Smooth muscle cell of the brain vasculature (primary cell): ENCODE data around the gene TMEM185A.
"Not testable (repeated sequence)": the region's sequence is repeated elsewhere in the genome, so short reads cannot be mapped to it uniquely, and the experiment has no call there.

Experiments used
- DNase-seq: peaks from one replicate; pipeline ENCODE4 v3.0.0-alpha.2; 2012; ENCODE audit warnings: low read depth, low spot score

Gene TMEM185A

DNA sequence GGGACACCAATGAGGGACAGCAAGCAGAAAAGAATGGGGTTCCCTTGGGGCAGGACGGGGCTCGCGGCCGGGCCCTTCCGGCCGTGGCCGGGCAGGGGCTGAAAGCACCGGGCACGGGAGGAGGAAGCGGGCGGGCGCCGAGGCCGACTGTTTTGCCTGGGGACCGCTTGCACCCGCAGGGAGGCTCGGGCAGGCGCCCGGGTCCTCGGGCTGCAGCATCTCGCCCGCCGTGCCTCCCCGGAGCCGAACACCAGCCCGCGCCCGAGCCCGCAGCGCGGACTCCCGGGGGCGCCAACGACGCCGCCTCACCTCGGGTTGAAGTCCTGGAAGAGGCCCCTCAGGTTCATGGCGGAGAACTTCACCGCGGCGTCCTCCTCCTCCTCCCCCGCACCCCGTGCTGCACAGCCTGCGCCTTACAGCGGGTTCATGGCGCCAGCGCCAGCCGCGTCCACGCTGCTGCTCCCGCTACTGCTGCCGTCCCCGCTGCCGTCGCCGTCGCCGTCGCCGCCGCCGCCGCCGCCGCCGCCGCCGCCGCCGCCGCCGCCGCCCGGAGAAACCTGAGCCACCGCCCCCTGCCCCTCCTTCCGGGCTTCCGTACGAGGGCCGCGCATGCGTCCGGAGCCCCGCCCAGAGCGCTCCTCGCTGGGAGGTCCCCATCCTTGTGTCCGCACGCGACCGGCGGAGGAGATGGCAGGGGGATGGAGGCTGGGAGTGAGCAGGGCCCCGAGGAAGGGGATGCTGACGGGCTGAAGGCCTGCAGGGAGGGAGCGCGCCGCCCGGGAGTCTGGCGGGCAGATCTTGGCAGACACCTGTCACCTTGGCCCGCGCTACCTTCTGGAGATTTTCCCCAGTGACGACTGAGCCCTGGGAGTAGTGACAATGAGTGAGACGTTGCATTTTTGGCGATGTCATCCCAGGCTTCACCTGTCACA is at the start of gene TMEM185A:
TMEM185A (minus strand) TSS at position 559 of the 932 bp plus-strand sequence; CDS start at position 347, 212 bp downstream.
- no peak for DNase-seq

DNA sequence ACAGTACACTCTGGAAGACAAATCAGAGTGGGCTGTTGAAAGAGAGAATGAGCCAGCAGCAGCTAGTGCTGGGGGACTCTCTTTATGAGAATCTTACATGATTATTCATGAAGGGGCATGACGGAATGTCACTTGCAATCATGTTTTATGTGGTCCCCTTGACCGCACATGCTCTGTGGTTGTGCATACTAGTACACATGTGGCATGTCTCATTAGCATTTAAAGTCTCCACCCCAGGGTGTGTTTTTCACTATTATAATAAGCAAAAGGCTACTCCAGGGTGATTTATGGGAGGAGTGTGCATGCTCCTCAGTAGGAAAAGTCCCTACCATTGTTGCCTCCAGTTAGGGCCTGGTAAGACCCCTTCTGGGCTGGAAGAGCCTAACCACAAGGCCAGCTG is 49.6 kb upstream of the TMEM185A start:
- DNase-seq: no peak

DNA sequence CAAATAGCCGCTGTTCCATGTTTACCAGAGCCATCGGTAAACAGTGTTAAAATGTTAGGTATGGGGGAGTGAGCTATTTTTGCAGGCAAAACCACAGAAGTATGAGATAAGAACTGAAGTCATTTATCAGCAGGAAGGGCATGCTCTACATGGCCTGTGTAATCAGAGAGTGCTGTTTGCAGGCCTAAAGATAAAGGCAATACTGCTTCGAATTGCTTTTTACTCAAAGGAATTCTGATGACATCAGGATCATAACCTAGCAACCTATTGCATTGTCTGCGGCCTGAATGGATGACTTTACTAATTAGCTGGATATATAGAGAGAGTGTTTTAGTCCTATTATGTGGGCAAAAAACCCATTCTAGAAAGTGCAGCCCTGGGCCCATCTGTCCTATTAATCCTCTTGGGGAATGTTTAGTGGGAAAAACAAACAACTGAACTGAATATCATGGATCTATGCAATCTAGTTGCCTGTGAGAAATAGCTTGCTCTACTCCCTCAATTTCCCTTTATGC is 47.6 kb upstream of the TMEM185A start:
- not testable (repeated sequence) for DNase-seq

DNA sequence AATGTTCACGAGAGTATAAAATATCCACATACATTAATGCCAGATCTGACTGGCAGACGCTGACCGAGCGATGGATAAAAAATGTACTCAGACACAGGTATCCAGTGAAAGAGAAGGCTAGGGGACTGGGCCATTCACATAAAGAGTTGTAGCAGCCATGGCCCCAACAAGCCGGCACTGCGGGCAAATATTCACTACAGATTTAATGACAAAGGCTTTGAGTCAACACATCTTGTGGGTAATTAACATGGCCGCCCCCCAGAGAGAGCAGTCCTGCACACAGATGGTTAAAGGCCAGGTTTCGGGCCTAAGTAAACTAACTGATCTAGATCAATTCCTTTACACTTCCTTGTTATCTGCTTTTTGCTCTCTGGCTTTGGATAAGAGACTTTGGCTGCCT is 44.0 kb upstream of the TMEM185A start:
- DNase-seq: not testable (repeated sequence)

DNA sequence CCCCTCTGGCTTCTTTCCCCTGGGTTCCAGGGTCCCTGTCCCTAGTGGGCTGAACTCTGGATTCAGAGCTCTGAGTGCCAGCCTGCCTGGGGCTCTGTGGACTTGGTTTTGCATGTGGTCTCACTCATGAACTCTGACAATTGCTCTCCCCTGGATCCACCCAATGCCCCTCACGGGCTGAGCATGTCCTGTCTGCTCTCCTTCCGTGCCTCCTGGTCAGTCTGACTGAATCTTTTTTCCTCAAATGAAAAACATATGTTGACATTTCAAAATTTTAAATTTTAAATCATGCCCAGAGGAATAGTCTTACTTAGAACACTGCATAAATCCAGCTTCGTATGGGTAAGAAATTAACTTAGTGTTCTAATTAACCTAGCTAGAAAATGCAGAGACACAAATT is 43.5 kb upstream of the TMEM185A start:
- DNase-seq: not testable (repeated sequence)

DNA sequence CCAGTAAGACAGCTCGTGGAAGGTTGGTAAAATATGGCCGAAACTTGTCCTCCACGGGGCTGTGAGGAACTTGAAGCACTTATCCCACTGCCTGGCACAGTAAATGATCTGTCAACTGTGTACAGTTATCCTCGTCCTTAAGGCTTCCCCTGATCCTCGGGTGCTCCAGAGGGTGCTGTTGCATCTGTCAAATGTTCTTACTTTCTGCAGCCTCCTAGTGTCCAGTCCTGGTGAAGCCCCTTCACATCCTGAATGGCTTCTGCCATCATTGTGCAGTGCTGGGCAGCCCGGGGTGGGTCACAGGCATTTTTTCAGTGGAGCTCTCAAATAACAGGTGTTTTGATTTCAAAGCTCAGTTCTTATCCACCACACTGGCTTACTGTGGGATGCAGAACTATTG is 29.0 kb upstream of the TMEM185A start:
- DNase-seq: not testable (repeated sequence)

DNA sequence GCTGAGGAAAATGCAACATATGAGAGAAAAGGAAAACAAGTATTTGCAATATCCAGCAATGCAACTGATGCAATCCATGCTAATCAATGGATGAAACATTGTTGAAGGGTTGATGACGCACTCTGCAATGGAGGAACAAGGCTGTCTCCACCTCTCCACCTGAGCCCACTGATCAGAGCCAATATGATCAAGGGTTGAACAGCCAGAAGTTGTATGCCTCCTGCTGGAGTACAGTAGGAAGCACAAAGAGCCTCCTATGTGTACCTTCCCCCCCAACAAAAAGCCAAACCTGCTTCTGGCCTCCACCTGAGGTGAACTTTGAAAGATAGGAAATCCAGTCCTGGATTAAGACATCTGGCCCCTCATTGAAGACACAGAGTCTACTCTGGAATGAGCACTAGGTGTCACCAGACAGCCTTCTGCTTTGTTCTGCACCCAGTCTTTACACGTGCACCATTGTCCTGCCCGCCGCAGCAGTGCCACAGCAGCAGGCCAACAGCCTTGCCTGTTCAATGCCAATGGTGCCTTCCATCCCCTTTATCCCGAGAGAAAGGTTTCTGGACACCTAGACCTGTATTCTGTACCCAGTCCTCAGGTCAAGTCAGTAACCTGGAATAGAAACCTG is 24.8 kb upstream of the TMEM185A start:
- DNase-seq: not testable (repeated sequence)

DNA sequence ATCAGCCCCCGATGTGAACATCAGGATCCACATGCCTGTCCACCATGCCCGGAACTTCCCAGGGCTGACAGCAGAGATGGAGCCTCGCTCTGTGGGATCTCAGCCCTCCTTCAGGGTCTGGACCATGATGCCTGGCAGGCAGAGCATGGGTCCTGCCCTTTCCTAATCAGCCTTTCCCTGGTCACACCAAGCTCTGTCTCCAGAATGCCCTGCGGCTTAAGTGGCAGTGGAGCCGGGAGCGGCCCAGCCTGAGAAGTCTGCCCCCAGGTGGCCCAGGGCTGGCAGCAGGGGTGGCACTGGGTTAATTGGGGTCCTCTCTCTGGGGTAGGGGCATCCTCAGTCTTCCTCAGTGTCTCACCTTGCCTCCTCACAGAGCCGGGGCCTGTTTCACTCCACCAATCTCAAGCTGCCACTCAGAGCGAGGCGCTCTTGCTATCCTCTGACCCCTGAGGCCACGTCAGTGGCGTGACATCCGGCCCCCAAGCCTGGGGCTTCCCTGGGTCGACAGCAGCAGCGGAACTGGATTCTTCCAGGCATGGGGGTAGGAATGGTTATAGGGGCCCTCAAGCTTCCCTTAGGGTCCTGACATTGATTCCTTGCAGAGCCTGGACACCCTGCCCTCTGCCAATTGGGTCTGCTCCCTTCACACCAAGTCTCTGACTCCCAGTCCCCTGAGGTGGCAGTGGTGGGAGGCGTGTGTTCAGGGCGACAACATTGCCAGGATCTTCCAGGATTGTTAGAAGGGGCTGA is 20.8 kb upstream of the TMEM185A start:
- DNase-seq: no peak

DNA sequence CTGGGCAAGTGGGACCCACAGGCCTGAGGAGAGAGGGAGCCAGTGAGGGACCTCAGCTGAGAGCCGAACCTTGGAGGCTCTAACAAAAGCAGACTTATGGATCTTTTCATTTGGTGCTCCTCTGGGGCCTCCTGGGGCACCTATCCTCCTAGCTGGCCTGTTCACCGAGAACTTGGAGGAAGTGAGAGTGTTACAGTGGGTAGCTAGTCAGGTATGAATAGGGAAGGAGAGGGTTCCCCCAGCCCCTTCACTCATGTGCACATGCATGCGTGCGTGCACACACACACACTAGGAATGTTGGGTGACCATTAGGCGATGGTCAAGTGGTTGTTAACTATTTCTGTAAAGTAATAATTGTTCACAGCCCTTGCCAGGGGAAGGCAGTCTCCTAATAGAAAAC is 18.6 kb upstream of the TMEM185A start:
- no peak for DNase-seq

DNA sequence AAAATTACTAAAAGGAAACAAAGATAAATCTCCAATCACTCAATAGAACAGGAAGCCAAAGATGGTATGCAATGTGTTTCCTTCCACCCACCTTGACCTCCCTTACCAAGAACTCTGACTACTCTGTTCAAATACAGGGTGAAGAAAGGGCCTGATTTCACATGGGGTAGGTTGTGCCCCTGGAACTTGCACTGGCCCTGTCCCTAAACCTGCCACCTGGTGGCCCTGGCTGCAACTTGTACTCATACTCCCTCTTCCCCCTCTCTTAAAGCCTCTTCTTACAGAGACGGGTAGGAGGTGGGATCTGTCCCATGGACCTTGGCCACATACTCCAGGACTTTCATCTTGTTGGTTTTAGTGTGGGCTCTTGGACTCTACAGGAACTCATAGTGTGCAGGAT is 17.3 kb upstream of the TMEM185A start:
- no peak for DNase-seq

DNA sequence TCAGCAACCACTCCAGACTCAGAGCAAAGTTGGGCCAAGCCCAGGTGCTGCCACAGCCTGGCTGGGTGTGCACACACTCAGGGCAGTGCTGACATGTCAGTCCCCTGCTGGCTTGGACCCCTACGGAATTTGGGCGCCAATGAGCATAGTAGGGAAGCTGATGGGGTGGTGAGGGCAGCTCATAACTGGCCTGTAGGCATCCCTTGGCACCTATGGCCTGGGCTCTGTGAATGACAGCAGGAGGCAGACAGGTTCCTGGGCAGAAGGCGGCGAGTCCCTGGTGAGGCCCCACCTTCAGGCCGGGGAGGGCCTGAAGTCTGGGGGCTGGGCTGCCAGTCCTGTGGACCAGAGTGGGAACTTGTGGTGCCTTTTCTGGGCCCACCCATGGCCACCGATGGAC is 15.9 kb upstream of the TMEM185A start:
- DNase-seq: no peak

DNA sequence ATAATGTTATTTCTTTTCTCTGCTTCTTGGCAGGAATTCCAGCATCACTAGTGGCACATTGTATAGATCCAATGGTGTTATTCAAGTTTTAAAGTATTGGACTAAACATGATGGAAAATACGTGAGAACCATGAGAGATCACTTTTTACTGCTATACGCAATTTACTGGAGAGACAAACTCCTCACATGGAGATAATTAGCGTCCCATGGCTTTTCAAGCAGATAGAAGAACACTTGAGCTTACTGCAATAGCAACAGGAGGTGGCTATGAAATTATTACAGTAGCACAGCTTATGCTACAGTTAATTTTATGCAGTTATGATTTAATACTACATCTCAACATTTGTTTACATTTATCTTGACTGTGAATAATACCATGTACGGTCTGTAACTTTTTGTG is 11.9 kb upstream of the TMEM185A start:
- no peak for DNase-seq

DNA sequence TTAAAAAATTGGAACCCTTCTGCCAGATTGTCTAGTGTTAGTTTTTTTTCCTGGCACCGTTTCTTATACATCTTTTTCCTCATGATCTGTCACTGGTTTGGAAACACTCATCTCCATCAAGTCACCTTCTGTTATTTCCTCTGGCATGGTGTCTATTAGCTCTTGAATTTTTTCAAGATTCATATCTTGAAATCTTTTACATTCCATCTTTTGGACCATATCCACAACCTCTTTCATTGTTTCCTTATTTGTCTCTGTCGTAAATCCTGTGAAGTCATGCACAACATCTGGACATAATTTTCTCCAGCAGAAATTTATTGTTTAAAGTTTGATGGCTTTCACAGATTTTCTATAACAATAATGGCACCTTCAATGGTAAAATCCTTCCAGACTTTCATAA is 10.2 kb upstream of the TMEM185A start:
- DNase-seq: no peak

DNA sequence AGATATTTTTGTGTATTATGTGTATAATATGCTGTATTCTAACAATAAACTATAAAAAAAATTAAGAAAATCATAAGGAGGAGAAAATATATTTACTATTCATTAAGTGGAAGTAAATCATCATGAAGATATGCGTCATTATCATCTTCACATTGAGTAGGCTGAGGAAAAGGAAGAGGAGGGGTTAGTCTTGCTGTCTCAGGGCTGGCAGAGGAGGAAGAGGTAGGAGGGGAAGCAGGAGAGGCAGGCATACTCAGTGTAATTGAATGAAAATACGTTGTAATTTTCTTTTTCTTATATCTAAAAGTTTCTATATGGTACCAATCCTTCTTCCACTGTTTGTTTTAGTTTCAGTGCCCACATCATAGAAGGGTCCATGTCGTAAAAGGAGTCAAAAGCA is 9.8 kb upstream of the TMEM185A start:
- no peak for DNase-seq

DNA sequence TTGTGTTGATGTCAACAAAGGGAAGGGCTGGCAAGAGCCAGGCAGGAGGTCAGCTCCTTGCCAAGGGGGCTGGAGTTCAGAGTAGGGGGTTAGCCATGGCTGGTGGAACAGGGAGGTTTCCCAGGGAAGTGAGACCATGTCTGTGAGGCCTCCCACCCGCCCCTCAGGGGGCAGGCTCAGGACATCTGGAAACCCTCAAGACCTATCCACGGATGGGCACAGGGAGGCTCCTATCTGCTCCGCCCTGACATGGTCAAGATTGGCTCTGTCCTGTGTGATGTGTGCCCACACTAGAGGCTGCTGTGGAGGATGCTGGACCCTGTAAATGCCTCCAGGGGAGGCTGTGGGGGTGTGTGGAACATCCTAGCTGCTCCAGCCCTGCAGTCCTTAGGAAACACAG is 8.0 kb upstream of the TMEM185A start:
- no peak for DNase-seq

DNA sequence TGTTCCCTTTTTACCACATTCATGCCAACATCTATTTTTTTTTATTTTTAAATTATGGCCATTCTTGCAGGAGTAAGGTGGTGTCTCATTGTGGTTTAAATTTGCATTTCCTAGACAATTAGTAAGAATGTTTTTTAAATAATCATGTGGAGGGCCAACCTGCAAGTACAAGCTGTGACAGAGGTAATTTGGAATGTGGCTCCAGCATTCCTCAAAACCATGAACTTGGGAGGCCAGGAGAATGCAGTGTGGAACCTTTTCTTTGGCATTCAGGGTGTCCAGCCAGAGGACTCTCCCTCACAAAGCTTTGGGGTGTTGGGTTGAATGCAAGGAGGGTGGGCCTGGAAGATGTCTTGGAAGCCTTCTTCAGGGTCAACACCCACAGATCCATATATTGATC is 7.3 kb upstream of the TMEM185A start:
- DNase-seq: no peak

DNA sequence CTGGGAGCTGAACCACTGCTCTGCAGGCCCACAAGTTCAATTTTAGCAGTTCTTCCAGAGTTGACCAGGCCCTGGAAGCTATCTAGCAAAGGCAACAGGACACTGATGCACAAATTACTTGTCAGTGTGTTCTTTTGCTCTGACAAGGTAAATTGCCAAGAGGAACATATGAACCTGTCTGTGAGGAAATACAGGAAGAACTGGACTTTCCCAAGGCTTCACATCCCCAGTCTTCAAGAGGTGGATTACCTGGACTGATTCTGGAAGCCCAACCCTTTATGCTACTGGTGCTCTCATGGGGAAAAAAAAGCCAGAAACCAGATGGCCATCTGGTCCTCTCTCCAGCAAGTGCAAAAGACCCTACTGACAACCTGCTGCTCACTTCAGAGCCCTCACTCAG is 1.9 kb upstream of the TMEM185A start:
- DNase-seq: no peak

DNA sequence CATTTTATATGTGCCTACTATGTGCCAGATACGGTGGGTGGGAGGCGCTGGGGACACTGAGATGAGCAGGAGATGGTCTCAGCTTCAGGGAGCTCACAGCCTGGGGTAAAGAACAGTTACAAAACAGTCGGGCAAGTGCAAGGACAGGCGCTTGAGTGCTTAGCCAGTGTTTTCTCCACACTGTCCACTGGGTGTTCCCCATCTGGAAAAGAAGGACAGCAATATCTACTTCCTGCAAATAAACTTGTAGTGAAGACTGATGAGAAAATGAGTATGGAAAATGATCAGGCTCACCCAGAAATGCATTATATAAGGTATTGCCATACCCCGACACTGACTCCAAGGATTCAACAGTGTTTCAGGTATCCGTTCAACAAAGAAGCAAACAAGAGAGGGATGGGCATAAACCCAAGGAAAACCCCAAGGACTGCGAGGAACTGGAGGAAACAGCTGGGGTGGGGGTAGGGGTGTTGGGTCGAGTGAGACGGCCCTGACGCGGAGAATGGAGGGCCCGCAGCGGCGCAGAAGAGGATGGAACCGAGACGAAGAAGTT is 835 bp downstream of the TMEM185A start:
- no peak for DNase-seq

DNA sequence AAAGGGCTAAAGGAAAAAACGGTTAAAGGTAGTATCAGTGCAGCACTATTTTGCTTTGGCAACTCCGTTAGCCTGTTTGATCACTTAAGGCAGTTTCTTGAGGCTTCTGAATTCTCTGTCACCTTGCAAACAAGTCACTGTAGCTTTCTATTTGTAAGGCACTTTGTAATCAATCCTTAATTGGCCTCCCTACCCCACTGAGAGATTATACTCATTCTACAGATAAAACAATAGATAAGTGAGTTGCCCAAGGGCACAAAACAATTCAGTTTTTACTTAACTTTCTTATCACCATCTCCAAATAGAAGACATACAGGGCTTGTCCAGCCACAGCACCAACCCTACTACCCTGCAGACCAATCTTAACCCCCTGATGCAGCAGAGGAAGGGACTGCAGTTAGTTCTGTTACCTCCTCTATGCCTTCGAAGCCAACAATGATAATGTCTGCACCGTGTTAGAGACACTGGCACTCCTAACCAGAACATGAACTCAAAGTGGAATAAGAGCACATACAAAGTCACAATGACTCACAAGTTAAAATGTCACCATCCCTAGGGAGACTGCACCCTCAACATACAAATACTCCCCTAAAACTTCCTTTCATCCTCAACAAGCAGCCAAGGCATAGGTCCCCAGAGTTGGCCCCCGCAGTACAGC is 1.7 kb downstream of the TMEM185A start:
- no peak for DNase-seq

DNA sequence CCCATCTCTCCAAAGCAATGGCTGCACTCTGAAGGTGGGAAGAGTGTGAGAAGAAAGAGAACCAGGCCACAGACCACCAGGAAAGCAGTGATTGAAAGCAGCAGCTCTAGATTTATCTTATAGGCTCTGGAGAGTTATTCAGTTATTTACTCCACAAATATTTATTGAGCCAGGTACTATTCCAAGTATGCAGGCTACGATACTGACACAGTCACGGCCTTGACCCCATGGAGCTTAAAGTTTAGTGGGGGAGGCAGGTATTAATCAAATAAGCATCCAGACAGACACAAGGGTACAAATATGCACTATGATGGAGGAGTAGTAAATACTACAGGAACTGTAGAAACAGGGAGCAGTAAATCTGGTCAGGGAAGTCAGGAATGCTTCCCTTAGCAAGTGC is 2.8 kb downstream of the TMEM185A start:
- DNase-seq: no peak

DNA sequence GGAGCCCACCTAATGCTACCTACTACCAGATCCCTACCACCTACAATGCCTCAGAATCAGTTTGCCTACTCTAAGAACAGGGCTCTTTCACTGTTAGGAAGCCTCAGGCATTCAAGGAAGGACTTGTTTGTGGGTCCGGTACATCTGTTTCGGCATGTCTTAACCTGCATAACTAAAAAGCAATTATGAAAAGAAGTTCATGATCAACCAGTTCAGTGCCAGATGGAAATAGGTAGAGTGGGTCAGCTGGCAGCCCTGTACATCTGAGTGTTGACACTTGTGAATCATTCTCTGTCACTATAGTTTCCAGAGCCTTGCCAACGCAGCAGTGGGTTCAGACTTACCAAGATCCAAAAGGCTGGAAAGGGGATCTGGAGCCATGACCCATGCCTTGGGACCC is 3.3 kb downstream of the TMEM185A start:
- DNase-seq: no peak
